Embryonic facial prominence (tissue), 1 donor: ENCODE data around the gene TDRD3.

ENCODE experiments used
- DNase-seq: peaks from one replicate; pipeline ENCODE4 v3.0.0-alpha.2; 2016; ENCODE audit errors: extremely low spot score

Gene TDRD3

GRCh38 chr13:60454425-60454824 is 57.4 kb downstream of the TDRD3 start:
- DNase-seq, result no peak

- no peak for DNase-seq
Measured at GRCh38 chr13:60463787-60464186, 66.8 kb downstream of the TDRD3 start.

- DNase-seq, result no peak
Measured at GRCh38 chr13:60467098-60467497, 70.1 kb downstream of the TDRD3 start.

DNA sequence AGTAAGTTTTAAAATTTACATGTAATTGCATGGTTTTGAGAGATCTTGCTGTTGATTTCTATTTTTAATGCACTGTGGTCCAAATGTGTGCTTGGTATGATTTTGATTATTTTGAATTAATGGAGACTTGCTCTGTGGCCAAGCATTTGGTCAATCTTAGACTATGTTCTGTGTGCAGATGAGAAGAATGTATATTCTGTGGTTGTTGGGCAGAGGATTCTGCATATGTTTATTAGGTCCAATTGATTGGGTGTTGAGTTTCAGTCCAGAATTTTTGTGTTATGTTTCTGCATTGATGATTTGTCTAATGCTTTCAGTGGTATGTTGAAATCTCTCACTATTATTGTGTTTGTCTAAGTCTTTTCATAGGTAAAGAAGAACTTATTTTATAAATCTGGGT is 82.3 kb downstream of the TDRD3 start:
- no peak for DNase-seq

DNA sequence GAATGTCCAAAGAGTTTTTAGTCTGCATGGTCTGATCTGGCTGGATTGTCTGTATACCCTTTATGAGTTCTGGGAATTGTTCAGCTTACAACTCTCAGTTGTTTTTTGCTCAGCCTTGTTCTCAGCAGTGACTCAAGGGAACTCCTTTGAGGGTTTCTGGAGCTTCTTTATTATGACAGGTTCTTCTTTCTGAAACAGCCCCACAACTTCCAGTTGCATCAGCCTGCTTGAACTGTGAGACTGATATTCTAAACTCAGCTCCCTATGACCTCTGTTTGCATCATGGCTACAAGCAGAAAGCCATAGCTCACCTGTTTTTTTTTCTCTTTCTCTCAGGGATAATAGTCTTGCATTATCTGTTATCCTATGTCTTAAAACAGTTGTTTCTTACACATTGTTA is 85.0 kb downstream of the TDRD3 start:
- DNase-seq, result no peak

GRCh38 chr13:60484865-60485264 is 87.8 kb downstream of the TDRD3 start:
- DNase-seq, result no peak

DNA sequence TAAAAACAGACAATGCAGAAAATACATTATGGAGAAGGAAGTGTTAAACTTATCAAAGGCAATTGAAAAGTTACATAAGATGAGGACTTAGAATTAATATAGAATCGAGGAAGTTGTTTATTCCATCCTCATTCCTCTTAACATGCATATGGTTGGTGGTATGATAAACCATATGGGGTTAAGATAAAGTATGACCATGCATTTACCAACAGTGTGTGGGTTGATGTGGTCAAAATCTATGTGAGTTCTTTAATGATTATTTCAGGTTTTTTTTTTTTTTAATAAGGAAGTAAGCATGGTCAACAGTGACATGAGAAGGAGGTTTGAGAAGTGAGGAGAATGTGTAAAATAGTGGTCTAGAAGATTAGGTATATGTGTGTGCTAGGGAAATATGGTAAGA is 94.5 kb downstream of the TDRD3 start:
- no peak for DNase-seq

- no peak for DNase-seq
Measured at GRCh38 chr13:60492187-60492586, 95.2 kb downstream of the TDRD3 start.

DNA sequence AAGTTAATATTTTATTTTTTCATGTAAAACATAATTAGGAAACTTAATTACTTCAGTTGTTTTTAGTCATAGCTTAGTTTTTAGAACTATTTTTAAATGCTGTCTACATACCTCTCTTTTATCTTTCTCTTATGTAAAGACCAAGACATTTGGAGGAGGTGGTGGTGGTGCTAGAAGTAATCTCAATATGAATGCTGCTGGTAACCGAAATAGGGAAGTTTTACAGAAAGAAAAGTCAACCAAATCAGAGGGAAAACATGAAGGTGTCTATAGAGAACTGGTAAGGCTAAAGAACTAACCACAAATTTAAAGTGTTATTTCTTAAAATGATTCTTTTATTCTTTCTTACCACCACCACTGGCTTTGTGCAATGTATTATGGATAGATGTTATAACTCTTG is 97.3 kb downstream of the TDRD3 start:
- no peak for DNase-seq

DNA sequence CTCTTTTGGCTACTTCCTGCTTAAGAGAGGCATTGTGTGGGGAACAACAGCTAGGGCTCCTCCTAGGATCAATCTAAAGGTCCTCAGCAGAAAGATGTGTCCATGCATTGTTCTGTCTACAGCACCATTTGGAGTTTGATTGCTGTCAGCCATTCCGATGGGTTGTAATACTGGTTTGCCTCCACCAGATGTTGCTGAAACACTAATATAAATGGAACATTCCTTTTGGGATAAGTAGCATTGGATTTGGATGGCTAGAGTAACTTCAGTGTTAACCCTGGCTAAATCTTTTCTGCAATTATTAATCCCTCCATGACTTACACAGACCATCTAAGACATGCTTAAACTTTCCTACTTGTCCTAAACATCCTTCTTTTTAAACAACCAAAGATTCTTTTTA is 104.2 kb downstream of the TDRD3 start:
- no peak for DNase-seq

- no peak for DNase-seq
Measured at GRCh38 chr13:60509601-60510386, 112.8 kb downstream of the TDRD3 start.

DNA sequence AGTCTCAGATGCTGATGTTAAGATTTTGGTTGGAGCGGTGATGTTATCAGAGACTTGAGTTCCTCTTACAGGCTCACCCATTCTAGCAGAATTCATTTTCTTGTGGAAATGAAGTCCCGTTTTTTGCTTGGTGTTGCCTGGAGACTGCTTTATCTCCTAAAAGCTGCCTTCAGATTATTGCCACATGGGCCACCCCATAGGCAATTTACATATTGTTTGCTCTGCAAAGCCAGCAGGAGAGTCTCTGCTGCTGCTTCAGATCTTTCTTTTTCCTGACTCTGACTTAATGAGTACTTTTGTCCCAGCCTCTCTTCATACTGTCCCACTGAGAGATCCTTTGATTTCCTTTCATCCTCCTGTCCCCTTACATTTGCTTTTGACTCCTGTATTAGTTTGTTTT is 114.6 kb downstream of the TDRD3 start:
- no peak for DNase-seq

- no peak for DNase-seq
Measured at GRCh38 chr13:60514891-60515290, 117.9 kb downstream of the TDRD3 start.

DNA sequence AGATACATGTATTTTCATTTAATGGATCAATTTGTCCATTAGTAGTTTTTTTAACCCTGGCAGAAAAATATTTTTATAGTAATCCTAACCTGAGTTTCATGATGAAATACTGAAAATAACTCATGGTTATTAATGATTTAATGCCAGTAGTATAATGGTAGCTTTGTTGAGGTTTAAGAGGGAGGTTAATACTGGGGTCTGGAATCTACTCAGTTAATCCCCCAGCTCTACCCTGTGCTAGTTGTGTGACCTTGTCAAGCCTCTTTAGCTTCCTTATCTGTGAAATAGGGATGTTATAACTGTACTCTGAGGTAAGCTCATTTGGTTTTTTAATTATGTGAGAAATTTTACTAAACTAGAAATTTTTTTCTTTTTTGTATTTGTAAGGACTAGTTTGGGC is 122.5 kb downstream of the TDRD3 start:
- no peak for DNase-seq

DNA sequence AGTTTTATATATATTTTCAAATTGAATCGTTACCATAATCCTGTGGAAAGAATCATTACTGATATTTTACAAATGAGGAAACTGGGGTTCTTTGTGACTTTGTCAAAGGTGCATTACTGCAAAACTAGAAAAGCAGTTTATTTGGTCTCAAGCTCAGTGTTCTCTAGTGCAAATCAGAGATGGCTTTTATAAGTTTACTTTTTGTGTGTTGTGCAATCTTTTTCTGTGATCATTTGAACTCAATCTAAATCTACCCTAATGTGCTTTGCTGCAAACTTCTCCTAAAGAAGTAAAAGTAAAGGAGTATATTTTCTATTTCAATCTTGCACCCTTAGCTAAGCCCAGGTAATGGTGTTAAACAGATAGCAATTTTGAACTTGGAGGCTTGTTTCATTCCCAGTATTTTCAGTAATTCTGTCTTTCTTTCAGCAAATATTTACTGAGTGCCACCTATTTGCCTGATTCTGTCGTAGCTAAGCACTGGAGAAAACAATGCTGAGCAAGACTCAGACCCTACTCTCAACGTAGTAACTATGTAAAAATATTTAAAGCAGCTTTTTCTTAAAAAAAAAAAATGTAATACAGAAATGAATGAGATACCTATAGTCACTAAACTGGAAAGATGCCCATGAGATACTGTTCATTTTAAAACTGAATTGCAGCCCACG is 124.0 kb downstream of the TDRD3 start:
- DNase-seq, result no peak

- DNase-seq, result no peak
Measured at GRCh38 chr13:60538566-60538965, 141.5 kb downstream of the TDRD3 start.

DNA sequence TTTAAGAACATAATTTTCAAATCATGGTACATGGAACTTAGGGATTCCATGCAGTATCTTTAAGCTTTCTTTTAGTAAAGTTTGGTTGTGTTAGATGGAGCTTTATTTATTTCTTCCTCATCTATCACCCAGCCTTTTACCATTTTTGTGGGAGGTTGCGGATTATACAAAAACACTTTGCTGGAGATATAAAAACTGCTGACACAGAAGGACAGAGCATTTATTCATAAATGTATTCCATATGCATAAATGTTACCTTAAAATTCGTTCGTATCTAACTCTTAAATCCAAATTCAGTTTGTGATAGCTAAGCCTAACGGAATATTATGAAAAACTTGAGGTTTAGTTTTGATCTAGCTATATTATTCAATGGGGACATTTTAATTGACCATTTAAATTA is 143.3 kb downstream of the TDRD3 start:
- no peak for DNase-seq

DNA sequence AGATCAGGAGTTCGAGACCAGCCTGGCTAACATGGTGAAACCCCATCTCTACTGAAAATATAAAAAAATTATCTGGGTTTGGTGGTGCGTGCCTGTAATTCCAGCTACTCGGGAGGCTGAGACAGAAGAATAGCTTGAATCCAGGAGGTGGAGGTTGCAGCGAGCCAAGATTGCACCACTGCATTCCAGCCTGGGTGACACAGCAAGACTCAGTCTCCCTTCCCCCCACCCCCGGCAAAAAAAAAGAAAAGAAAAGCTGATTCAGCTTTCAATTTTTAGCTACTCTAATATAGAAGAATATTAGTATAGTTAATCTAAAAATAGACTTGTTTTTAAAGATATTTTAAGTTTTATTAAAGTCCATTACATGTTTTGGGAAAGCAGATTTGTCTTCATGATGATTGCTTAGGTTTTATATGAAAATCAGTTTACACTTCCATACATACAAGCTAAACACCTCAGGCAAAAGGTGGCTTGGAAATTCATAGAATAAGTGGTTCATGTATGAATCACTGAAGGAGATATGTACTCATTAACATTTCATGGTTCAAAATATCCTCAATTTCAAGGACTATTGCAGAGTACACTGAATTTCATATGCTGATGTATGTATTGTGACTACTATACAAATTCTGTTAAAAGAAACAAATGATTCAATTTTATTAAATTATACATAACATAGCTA is 165.2 kb downstream of the TDRD3 start:
- no peak for DNase-seq

DNA sequence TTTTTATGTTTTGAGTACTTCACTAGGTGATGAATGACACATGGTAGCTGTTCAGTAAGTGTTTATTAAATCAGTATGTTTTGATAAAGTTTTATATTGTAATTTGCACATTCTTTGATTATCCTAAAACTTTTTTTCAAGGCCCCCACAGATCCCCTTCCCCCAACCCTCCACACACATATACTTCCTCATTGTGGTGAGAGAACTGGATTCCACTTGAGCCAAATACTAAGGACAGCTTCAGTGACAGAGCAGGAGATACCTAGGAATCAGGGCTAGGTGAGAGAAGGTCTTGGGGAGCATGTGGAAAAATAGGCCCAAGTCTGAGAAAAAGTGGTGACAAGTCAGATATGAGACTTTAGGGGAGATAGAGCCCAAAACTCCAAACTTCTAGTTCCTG is 174.6 kb downstream of the TDRD3 start:
- no peak for DNase-seq

- no peak for DNase-seq
Measured at GRCh38 chr13:60572003-60572798, 175.2 kb downstream of the TDRD3 start.

DNA sequence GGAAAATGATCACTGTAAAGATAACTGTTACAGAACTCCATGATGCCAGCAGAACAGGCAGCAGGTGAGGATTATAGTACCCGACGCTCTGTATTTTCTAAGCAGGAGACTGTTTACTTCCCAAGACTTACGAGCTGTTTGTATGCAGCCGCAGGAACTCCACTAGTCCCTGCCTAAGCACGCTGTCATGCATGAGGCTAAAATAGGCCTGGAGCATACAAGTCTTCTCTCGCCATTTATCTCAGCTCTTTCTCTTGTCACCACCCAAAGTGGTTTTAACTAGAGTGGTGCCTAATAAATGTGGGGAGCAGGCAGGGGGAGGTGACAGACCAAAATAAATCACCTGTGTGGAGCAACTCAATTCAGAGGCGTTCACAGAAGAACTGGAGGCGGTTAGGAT is 175.8 kb downstream of the TDRD3 start:
- DNase-seq, result no peak

DNA sequence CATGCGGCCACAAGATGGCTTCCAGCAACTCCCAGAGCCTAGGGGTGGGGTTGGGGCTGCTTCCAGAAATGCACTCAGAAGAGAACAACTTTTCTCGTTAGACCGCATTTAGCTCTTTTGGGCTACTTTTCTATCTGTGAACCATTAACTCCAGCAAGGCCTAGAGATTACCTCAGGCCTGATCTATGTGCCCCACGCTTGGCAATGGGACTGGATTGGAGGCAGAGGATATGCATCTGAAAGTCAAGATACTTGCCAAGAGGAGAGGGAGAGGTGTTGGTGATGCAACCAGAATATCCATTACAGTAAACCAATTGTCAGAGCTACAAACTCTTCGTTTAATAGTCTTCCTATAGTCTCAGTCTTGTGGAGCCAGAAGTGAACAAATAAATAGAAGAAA is 177.7 kb downstream of the TDRD3 start:
- no peak for DNase-seq
